GM18870 (cell line): ENCODE data around the gene THAP9.
"Not testable (repeated sequence)": the region's sequence is repeated elsewhere in the genome, so short reads cannot be mapped to it uniquely, and the experiment has no call there.

Source experiments
- ATAC-seq: cut with Tn5 transposase; IDR thresholded peaks from one replicate; pipeline ENCODE4 v1.9.1; 2021; ENCODE audit warnings: moderate library complexity; ENCODE audit not compliant: unreplicated experiment

Gene THAP9, protein sequence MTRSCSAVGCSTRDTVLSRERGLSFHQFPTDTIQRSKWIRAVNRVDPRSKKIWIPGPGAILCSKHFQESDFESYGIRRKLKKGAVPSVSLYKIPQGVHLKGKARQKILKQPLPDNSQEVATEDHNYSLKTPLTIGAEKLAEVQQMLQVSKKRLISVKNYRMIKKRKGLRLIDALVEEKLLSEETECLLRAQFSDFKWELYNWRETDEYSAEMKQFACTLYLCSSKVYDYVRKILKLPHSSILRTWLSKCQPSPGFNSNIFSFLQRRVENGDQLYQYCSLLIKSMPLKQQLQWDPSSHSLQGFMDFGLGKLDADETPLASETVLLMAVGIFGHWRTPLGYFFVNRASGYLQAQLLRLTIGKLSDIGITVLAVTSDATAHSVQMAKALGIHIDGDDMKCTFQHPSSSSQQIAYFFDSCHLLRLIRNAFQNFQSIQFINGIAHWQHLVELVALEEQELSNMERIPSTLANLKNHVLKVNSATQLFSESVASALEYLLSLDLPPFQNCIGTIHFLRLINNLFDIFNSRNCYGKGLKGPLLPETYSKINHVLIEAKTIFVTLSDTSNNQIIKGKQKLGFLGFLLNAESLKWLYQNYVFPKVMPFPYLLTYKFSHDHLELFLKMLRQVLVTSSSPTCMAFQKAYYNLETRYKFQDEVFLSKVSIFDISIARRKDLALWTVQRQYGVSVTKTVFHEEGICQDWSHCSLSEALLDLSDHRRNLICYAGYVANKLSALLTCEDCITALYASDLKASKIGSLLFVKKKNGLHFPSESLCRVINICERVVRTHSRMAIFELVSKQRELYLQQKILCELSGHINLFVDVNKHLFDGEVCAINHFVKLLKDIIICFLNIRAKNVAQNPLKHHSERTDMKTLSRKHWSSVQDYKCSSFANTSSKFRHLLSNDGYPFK

GRCh38 chr4:82900411-82901182 is at the start of gene THAP9:
THAP9 (plus strand) TSS chr4:82900735; CDS start chr4:82900803, 68 bp downstream.
- peak; percentile 83 for ATAC-seq

GRCh38 chr4:82851318-82851717 is 49.2 kb upstream of the THAP9 start:
- ATAC-seq = no peak

DNA sequence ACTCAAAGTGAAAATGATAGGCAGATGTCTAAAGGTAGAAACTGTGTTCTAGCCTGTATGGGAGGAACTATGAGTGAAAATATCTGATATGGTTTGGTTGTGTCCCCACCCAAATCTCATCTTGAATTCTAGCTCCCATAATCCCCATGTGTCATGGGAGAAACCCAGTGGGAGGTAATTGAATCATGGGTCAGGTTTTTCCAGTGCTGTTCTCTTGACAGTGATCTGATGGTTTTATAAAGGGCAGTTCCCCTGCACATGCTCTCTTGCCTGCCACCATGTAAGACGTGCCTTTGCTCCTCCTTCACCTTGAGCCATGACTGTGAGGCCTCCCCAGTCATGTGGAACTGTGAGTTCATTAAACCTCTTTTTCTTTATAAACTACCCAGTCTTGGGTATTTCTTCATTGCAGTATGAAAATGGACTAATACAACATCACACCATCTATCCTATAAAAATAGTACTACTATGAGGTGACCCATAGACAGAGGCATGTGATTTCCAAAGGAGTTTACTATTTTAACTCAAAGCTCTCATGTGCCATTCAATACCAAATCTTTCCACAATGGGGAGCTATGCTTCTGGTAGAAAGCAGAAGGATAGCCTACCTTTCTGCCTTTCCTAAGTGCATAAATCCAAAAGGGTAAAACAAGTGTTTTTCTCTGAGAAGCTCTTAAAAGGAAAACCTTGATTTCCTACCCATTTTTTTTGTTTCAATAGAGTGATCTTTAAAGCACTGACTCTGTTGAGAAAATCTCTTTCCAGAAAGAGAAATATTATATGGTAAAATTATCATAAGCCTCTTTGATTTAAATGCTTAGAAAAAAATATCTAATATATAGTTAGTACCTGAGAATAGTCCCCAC is 48.4 kb upstream of the THAP9 start:
- no peak for ATAC-seq

DNA sequence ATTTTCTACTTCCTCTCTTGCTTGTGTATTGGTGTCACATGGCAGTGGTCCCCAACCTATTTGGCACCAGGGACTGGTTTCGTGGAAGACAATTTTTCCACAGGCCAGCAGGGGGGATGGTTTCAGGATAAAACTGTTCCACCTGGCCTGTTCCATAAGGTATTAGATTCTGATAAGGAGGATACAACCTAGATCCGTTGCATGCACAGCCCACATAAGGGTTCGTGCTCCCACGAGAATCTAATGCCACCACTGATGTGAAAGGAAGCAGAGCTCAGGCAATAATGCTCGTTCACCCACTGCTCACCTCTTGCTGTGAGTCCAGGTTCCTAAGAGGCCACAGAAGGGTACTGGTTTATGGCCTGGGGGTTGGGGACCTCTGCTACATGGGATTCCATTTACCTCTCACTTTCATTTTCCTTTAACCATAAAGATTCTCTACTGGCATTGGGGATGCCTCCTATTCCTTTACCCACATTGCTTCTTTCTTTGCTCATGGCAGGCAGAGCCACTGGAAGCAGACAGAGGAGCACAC is 47.7 kb upstream of the THAP9 start:
- ATAC-seq = no peak

GRCh38 chr4:82860487-82860886 is 40.0 kb upstream of the THAP9 start:
- ATAC-seq = not testable (repeated sequence)

- ATAC-seq = no peak
These were observed 39.0 kb upstream of the THAP9 start for GRCh38 chr4:82861529-82861928.

DNA sequence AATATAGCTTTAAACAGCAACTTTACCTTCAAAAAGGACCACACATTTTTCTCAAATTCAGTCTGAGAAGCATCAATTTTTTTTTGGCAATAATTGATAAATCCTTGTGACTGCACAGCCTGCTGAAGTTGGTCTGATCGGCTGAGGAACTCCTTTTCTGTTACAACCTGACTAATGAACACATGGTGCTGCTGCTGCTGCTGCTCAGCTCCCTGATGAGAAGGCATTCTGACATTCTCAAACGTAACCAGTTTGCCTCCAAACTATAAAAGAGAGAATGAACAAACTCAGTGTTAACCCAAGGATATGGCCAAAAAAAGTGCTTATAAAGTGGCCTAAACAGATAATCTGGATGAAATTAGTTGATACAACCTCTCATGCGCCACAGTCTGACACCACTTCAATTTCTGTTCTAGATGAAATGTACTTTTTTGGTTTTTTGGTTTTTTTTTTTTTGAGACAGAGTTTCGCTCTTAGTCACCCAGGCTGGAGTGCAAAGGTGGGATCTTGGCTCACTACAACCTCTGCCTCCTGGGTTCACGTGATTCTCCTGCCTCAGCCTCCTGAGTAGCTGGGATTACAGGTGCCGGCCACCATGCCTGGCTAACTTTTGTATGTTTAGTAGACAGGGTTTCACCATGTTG is 36.1 kb upstream of the THAP9 start:
- ATAC-seq = no peak

DNA sequence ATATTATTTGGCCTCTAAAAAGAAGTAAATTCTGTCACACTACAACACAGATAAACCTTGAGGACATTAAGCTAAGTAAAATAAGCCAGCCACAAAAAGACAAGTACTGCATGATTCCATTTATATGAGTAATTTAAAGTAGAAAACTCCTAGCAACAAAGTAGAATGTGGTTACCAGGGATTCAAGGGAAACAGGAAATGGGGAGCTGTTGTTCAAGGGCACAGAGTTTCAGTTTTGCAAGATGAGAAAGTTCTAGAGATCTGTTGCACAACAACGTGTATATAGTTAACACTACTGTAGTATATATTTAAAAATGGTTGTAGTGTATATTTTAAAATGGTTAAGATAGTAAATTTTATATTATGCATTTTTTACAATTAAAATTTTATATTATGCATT is 34.9 kb upstream of the THAP9 start:
- no peak for ATAC-seq

GRCh38 chr4:82866033-82866432 is 34.5 kb upstream of the THAP9 start:
- not testable (repeated sequence) for ATAC-seq

GRCh38 chr4:82866706-82867385 is 33.7 kb upstream of the THAP9 start:
- no peak for ATAC-seq

- no peak for ATAC-seq
These were observed 32.0 kb upstream of the THAP9 start for GRCh38 chr4:82868572-82868971.

GRCh38 chr4:82885410-82885809 is 15.1 kb upstream of the THAP9 start:
- ATAC-seq = no peak

DNA sequence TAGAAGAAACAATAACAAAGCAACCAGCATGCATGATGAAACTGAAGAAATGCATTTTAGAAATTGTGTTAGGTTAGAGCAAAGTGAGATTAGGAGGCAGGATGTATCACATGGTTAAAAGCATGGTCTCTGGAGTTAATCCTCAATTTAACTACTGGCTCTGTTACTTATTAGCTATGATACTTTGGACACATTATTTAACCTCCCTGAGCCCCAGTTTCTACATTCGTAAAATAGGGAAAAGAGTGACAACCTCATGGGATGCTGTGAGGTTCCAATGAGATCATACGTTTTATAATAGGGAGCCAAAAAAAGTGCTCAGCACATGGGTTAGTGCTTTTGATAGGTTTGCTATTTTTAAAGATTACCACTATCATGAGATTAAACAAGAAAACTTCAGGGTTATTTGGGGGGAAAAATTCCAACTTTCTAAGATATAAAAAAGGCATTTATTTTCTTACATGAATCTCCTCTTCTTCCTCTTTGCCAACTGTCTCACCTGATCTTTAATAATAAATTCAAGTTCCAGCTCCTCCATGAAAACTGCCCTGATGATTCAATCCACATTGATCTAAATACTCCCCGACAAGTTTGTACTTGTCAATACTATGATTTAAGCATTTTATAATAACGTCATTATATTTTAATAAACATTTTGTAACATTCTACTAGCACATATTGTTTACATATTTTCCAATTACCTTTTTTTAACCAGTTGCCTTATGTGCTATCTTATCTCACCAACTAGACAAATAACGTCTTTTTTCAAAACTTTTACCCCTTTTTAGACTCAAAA is 14.2 kb upstream of the THAP9 start:
- no peak for ATAC-seq

DNA sequence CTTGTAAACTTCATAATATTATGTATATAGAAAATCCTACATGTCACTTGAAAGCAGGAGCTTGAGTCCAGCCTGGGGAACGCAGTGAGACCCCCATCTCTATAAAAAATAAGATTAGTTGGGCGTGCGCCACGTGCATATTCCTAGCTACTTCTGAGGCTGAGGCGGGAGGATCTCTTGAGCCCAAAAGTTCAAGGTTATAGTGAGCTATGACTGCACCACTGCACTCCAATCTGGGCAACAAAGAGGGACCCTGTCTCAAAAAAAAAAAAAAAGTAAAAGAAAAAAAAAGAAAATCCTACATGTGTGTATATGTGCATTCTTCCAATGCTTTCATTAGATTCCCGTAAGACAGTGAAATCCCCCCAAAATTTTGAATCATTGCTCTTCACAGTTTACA is 11.2 kb upstream of the THAP9 start:
- no peak for ATAC-seq

GRCh38 chr4:82890528-82890900 is 10.0 kb upstream of the THAP9 start:
- ATAC-seq = no peak

DNA sequence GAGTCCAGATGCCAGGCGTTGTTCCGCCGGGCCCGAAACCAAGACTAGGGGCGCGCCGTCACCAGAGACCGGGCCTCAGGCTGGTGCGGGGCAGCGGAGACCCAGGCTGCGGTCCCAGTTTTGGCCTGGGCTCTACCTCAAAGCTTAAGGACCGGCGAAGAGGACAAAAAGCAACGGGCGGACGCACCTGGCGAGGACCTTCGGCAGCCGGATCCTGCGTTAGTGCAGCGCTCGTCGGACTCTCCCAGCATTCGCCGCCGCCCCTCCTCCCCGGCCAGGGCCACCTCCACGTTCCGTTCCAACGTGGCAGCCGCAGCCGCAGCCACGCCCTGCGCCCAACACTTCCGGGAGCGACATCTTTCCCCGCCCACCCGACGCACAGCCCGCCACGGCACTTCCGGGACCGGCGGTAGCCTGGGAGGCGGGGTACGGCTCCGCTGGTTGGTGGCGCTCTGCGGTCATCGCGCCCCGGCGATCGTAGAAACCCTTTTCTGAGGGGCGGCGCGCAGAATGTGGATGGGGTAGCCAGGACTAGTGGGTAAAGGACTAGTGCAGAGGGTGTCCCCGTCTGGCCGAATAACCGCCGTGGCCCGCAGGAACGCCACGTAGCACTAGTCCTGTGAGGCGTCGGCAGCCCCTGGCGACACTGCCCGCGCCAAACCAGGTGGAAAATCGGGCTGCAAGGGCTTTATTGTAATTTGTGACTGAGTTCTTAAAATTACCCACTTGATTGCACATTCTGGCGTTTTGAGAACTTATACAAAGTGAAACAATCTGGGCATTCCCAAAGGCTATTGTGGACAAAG is 9.4 kb upstream of the THAP9 start, which contains the start of gene SEC31A:
TSS of gene SEC31A (minus strand) at position 253 of the 806 bp plus-strand sequence. CDS start 9,217 bp downstream, outside the sequence.
- peak; percentile 75 for ATAC-seq
